DMS79 (cell line): Measurements from ENCODE around the gene NPPB.
A peak's percentile ranks its signal among the peaks of the same experiment; 100 is the strongest.
"Not testable (repeated sequence)": the region's sequence is repeated elsewhere in the genome, so short reads cannot be mapped to it uniquely, and the experiment has no call there.

ENCODE experiments used
- DNase-seq: peaks from one replicate; lab custom pipeline; 2025; lab: John Stamatoyannopoulos, UW

Gene NPPB

DNA sequence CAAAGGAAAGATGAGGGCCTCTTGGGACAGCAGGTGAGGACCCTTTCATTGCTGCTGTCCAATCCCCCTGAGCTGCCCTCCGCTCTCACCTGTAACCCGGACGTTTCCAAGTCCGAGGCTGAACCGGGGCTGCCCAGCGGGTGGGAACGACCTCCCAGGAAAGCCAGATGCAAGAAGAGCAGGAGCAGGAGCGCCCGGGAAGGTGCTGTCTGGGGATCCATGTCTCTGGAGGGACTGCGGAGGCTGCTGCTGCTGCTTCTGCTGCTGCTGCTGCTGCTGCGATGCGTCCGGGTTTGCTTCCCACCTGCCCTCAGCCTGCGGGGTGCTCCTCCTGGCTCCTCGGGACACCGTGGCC, at the start of gene NPPB:
NPPB (minus strand) TSS at position 333 of the 355 bp plus-strand sequence; CDS start at position 221, 112 bp downstream.
- DNase-seq = no peak

DNA sequence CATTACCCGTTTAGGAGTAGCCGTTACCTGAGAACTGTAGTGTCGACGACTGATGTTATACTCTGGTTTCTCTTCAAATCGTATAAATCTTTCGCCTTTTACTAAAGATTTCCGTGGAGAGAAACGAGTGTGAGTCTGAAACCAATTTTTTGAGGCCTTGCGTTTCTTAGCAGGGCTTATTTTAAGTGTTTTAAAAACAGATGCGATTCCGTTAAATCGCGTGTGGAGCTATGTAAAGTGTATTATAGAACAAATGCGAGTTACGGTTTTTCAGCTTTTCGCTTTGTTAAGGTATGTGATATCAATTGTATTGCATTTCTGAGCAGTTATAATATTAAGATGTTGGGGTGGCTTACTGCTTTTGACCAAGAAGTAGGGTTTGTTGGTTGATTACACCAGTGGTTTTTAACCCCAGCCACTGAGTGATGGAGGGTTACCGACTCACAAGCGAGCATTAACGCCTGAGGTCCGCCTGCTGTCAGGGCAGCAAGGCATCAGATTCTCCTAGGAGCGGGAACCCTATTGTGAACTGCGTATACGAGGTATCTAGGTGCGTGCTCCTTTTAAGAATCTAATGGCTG, 49.4 kb upstream of the NPPB start:
- peak; percentile 100 for DNase-seq

DNA sequence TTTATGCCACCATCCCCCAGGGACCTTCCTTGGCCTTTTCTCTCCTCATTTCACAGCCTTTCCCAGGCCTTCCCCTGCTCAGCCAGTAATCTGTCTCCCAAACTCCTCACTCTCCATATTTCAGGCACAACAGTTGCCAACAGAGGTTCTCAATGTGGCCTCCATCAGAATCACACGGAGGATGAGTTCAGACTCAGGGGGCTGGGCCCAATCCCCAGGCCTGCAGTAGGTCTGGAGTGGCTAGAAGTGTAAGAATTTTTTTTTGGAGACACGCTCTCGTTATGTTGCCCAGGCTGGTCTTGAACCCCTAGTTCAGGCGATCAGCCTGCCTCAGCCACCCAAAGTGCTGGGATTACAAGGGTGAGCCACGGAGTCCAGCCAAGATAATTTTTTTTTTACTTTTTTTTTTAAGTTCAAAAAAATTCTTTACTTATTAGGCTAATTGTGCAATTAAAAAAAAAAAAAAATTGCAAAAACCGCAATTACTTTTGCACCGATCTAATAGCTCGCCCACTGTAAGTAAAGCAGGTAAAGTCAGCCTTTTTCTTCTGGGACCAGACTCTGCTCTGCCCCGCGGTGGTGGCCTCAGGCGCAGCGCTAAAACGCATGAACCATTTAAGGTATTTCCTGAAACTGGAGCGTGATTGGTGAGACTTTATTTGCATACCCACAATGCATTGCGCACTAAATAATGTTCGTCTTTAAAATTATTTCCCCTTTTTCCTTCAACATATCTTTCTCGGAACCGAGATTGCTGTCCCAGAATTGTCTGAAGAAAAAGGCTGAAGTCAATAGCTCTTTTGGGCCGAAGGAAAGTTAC, 48.7 kb upstream of the NPPB start:
- DNase-seq = peak; percentile 92

DNA sequence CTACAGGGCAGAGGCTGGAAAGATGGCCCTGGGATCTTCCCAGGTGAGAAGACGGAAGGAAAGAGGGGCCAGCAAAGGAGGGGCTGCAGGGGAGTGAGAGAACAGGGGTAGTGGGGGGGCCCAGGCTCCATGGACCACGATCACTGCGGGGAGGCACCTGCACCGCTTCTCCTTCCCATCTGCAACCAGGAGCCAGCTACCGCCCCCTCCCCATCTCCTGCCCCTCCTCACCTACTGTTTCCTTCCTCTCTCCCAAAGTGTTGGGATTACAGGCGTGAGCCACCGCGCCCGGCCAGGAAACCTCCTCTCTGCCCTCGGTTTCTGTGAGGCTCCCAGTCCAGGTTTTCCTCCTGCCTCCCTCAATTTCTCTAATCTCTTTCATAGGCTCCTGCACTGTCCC, 48.1 kb upstream of the NPPB start:
- no peak for DNase-seq

DNA sequence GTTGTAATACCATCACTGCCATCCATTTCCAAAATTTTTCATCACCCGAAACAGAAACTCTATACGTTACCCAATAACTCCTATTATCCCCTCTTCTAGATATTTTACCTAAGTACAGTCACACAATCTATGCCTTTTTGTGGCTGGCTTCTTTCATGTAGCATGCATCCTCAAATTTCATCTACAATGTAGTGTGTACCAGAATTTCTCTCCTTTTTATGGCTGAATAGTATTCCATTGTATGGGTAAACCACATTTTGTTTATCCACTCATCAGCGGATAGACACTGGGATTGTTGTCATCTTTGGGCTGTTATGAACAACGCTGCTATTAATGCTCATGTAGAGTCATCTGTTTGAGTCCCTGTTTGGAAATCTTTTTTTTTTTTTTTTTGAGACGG, 46.2 kb upstream of the NPPB start:
- DNase-seq = no peak

DNA sequence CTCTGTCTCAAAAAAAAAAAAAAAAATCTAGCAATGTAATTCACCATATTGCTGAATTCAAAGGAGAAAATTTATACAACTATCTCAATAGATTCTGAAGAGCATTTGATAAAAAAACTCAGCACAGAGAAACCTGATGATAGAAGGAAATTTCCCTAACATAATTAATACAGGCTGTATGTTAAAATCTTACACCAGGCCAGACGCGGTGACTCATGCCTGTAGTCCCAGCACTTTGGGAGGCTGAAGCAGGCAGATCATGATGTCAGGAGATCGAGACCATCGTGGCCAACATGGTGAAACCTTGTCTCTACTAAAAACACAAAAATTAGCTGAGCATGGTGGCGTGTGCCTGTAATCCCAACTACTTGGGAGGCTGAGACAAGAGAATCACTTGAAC, 45.4 kb upstream of the NPPB start:
- DNase-seq = not testable (repeated sequence)

DNA sequence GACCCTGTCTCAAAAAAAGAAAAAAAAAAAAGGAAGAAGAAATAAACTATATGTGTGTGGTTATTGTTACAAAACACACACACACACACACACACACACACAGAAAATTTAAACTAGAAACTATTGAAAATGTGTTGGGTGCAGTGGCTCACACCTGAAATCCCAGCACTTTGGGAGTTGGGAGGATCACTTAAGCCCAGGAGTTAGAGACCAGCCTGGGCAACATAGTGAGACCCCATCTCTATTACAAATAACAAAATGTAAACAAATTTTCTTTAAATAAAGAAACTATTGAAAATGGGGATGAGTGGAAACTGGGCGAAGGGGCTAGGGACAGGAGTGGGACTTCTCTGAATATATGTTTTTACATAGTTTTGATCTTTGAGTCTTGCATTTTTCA, 44.5 kb upstream of the NPPB start:
- DNase-seq = no peak

DNA sequence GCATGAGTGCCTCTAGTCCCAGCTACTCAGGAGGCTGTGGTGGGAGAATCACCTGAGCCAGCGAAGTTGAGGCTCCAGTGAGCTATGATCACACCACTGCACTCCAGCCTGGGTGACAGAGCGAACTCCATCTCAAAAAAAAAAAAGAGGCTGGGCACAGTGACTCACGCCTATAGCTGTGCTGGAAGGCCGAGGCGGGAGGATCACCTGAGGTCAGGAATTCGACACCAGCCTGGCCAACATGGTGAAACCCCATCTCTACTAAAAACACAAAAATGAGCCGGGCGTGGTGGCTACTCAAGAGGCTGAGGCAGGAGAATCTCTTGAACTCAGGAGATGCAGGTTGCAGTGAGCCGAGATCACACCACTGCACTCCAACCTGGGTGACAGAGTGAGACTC, 42.7 kb upstream of the NPPB start:
- DNase-seq = not testable (repeated sequence)

DNA sequence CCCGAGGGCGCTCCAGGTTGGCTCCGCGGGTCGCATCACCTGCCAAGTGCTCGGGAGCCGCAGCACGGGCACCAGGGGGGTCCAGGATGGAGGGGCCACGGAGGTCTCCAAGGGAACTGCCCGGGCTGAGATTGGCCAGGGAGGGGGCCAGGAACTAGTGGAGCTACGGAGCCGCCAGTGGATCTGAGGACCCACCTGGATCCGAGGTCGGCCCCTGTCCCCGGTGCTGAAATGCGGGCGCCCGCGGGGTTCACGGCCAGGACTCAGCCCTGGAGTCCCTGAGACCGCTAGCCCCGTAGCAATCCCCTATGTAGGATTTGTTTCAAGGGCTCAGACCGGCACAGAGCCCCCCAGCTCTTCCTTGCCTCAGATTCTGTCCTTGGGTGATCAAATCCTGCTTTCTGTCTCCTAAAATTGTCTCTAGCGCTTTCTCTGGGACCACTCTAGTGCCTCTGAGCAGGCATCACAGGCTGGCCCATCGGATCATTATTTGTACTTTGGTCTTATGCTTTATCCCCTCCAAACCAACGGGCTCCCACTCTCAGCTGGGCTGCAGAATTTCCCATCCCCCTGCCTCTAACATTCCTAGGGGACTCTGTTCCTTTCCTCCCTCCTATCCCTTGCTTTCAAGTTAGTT, 40.2 kb upstream of the NPPB start:
- no peak for DNase-seq

DNA sequence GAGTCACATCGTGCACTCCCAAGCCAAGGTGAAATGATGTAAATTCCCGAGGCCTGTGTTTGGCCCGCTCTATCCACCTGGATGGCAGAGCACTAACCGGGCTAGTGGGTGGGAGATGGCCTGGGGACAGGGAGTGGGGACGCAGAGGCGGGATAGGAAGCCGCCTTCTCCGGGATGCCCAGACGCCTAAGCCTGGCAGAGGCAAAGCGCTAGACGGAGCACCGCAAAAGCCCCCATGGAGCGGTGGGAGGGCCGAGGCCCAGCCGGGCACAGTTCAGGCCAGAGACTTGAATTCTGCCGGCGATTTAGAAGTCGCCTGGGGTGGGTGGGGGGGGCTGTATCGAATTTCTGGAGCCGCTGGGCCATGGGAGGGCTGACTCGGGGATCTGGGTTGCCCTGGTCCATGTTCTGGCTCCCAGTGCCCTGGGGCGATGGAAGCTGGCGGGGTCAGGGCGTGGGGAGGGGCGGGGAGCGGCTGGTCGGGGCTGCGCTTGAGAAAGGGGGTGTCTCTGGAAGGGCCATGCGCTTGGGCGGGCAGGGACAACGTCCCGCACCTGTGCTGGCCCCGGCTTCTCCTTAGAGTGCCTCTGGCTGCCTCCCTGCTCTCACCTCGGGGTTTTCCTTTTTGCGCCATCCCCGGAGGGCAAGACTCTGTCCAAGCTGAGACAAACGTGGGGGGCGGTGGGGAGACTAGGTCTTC, 39.5 kb upstream of the NPPB start:
- DNase-seq = no peak

DNA sequence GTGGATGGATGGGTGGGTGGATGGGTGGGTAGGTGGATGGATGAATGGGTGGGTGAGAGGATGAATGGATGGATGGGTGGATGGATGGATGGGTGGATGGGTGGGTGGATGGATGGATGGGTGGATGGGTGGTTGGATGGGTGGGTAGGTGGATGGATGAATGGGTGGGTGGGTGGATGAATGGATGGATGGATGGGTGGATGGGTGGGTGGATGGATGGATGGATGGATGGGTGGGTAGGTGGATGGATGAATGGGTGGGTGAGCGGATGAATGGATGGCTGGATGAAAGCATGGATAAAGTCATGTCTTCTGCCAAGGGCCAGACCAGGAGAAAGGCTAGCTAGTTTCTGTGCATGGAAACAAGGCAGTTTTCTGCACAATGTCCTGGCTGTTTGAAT, 35.8 kb upstream of the NPPB start:
- DNase-seq = not testable (repeated sequence)

DNA sequence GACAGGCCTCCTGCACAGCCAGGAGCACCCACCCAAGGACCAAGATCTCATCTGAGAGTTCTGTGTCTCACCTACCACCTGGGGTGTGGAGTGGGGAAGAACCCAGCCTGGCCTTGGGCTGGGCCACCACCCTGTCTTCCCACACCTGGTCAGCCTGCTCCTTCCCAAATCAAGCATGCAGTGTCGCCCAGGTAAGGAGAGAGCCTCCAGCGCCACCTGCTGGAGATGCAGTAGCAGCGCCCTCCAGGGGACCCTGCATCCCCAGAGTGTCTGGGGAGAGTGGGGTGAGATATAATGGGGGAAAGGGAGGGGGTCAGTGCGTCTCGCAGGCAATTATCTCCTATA, 35.1 kb upstream of the NPPB start:
- DNase-seq = peak; percentile 41

DNA sequence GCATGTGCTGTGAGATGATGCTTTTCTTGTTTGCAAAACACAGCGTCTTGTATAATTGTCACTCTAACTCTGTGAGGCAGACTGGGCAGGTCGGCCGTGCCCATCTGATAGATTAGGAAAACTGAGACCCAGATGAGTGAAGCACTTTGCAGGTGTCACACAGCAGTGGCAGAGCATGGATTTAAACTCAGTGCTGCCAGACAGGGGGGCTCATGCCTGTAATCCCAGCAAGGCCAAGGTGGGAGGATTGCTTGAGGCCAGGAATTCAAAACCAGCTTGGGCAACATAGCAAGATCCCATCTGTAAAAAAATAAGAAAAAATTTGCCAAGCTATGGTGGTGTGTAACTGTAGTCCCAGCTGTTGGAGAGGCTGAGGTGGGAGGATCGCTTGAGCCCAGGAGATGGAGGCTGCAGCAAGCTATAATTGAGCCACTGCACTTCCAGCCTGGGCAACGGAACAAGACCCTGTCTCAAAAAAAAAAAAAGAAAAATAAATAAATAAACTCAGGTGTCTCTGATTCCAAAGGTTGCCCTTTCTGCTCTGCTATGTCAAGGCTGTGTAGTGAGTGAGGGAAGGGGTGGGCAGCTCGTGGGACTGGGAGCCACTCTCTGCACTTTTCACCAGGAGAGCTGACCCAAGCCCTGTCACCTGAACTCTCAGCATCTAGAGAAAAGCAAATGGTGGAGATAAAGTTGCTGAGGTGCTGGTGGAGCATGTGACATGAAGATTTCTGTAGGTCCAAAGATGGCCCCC, 32.9 kb upstream of the NPPB start:
- DNase-seq = no peak

DNA sequence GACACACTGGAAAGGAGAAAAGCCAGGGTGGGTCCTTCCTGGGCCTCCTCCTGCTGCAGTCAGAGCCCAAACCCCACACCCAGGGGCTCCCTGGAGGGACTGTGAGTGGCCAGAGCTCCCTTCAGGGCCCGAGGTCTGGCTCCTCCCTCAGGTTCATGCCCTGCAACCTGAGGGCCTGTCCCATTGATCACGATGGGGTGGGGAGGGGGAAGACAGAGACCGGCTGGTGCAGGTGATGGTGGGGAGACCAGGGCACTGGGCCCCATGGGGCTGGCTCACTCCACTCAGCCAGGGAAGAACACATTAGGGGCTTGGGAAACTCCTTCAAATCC, 30.1 kb upstream of the NPPB start:
- DNase-seq = no peak

DNA sequence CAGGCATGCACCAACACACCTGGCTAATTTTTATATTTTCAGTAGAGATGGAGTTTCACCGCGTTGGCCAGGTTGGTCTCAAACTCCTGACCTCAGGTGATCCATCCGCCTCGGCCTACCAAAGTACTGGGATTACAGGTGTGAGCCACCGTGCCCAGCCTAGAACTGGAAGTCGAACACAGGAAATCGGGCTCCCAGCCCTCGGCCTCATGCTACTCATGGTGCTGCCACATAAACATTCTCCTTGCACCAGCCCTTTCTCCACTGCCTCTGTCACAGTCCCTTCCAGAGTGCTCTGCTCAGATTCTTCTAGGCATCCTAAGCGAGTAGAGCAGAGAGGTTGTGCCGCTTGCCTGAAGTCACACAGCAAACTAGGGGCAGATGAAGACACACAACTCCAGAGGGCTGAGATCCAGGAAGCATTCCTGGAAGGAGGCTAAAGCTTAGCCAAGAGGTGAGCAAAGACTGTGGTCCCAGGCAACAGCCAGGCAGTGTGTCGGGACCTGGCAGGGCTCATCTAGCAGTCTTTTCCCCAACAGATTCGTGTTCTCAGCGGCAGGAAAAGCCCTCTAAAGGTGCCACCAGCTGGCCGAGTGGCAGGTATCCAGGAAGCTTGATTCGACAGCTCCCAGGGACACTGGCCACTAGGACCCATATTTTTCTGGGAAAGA, 29.6 kb upstream of the NPPB start:
- DNase-seq = no peak

DNA sequence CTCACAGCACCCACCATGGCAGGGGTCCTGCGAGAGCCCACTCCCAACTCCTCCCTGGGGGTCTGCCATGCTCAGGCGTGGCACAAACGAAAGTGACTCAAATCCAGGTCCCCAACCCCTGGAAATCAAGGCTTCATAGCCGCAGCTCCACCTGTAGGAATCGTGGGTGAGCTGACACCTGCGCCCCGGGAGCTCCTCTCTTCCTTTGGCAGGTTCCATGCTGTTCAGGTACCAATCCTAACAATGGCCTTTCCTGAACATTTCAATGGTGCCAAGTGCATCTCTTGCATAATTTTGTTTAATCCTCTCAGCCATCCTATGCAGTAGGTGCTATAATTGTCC, 28.9 kb upstream of the NPPB start:
- DNase-seq = no peak

DNA sequence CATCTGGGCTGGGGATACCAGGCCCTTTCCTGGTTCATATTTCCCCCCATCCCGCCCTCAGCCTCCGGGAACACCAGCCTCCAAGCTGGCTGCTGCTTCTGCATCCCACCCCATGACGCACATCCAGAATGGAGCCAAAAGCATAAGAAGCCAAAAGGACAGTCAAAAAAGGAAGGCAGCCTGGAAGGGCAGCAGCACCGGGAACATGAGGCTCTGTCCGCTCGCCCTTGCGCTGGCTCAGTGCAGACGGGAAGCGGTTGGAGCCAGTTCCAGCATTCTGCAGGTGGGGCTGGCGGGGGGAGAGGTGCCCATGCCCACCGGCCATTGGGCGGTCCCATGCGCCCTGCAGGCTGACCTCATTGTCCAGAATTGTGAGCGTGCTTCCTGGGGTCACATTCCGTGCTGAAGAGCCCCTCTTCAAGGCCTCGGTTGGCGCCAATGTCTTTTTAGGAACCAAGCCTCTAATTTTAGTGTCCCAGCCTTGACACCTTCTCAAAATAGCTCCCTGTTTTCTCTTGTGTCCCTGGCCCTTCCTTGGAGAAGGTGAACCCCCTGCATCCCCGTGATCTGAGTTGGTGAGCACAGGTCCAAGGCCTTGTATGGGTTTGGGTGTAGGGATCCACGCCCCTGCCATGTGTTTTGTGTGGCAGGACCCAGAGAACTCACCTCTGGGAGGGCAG, 28.4 kb upstream of the NPPB start:
- no peak for DNase-seq

DNA sequence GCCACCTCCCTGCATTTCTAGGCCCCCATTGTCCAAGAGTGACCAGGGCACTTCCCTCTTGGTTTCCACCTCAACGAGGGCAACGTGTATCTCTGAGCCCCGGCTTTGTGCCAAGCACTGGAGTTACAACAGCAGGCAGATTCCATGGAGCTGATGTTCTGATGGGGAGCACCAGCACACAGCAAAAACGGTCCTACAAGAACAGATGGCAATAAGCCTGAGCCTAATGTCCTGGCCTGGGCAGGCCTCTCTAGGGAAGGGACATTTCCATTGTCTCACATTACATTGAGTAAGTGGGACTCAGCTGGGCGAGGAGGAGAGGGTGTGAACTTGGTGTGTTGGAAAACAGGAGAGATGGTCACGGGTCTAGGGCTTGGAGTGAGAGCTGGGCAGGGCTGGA, 27.2 kb upstream of the NPPB start:
- DNase-seq = no peak

DNA sequence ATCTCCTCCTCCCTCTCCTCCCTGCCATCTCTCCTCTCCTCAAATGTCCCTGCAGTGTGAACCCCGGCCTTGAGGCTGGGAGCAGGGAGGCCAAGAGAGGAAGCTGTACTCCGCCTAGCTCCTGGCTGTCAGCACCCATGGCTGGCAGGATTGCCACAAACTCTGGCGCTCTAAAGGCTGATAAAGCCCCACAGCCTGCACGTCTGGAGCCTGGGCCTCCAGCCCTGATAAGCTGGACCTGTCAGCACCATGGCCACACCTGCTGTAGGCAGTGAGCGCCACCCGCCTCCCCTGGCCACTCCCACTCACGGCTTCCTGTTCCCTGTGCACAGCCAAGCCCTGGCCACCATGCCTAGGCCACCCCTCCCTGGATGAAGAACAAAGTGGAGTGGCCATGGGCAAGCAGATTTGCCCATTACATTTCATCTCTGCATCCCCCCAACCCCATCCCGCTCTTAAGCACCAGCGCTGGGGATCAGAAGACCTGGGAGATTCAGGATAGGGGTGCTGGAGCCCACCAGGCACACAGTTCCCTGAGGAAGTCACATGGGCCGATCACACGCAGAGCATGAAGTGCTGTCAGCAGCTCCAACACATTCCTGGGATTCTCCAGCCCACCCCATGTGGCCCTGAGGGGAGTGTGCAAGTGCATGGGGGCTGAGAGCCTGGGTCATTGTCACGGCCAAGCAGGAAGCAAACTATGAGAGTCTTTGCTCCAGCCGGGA, 24.2 kb upstream of the NPPB start:
- no peak for DNase-seq

DNA sequence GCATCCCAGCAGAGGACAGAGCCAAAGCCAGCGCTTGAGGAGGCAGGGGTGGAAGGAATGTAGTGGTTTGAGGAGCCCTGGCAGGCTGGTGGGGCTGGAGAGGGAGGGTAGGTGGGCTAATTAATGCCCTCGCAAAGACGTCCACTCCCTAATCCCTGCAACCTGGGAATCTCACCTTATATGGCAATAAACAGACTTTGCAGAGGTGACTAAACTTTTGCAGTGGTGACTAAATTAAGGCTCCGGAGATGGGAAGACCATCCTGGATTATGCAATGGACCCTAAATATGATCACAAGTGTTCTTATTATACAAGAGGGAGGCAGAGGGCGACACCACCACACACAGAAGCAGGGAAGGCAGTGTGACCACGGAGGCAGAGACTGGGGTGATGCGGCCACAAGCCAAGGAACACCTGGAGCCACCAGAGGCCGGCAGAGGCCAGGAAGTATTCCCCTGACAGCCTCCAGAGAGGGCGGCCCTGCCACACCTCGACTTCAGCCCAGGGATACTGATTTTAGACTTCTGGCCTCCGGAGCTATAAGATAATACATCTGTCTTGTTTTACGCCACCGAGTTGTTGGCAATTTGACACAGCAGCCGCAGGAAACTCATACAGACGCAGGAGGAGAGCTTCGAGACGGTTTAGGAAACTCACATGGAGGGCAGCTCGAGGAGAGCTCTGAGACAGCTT, 23.1 kb upstream of the NPPB start:
- no peak for DNase-seq
